CD4-positive, alpha-beta T cell treated with Interleukin-15 for 4 hours (primary cell): ENCODE measurements around the gene IQCF6.
"Not testable (repeated sequence)": the region's sequence is repeated elsewhere in the genome, so short reads cannot be mapped to it uniquely, and the experiment has no call there.

Experiments used
- DNase-seq: peaks from one replicate; pipeline ENCODE4 v3.0.0-alpha.2; 2020; ENCODE audit warnings: low spot score

The IQCF6 gene

GRCh38 chr3:51779137-51779536 lies at the start of gene IQCF6:
TSS of gene IQCF6 (minus strand) at chr3:51779237. CDS start at chr3:51779224, 13 bp downstream.
- DNase-seq = no peak

- no peak for DNase-seq
These were observed 49.3 kb upstream of the IQCF6 start for GRCh38 chr3:51828297-51828696.

- DNase-seq = no peak
These were observed 40.8 kb upstream of the IQCF6 start for GRCh38 chr3:51819709-51820406.

DNA sequence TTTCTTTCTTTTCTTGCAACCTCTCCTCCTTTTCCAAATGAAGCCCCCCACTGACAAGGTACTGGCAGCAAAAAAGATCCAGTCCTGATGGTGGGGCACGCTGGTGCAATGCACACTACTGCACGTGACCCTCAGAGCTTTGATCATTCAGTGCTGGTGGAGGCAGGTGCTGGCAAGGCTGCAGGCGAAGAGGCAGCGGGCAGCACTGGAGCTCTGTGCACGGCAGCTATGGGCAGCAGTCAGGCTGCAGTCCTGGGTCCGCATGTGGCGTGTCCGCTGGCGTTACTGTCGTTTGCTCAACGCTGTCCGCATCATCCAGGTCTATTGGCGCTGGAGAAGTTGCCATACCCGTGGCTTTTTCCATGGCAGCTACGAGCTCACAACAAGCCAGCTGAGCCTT lies 40.1 kb upstream of the IQCF6 start:
- no peak for DNase-seq

- DNase-seq = no peak
These were observed 38.3 kb upstream of the IQCF6 start for GRCh38 chr3:51817375-51817774.

DNA sequence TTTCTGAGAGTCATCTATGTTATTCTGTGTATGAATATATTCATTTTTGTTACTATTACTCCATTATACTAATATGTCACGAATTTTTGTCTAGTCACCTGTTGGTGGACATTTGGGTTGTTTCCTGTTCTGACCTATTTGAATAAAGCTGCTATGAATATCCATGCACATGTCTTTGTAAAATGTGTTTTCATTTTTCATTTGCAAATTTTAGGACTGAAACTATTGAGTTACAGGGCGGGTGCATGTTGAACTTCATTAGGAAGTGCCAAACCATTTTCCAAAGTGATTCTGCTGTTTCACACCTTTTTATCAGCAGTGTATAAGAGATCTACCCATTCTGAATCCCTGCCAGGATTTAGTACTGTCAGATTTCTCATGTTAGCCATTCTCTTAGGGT lies 37.7 kb upstream of the IQCF6 start:
- DNase-seq = no peak

DNA sequence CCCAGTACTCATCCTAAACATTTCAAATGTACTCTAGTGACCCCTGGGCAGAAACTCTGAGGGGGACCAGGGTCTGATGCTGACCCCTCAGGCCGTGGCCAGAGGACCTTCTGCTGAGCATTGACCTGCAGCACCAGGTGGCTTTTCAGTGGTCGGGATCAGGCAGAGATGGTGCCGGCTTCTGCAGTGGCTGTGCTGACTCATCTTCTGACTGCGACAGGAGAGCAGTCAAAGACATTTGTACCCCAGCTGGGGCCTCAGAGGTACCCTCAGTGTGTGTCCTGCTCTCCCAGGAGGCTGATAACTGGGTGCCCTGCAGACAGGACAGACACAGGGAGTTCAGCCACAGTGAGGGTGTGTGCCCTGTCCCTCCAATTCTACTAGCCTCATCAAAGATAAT lies 36.6 kb upstream of the IQCF6 start:
- DNase-seq = no peak

- DNase-seq = no peak
These were observed 35.0 kb upstream of the IQCF6 start for GRCh38 chr3:51814034-51814433.

DNA sequence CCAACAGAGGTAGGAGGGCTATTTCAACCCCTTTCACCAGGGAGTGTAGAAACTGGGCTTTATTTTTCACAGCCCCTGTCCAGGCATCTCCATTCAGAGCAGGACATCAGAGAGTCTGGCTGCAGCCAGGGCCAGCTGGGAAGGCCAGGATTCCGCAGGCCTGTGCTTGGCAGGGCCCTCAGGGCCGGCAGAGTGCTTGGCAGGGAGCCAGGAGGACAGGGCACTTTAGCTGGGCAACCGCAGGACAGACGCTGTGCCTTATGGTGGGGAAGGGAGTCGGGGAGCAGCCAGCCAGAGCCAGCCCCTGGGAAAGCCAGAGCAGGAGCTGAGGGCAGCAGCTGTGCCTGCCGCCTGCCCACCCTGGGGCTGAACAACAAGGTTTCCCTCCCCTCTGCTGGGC lies 34.5 kb upstream of the IQCF6 start:
- DNase-seq = no peak

DNA sequence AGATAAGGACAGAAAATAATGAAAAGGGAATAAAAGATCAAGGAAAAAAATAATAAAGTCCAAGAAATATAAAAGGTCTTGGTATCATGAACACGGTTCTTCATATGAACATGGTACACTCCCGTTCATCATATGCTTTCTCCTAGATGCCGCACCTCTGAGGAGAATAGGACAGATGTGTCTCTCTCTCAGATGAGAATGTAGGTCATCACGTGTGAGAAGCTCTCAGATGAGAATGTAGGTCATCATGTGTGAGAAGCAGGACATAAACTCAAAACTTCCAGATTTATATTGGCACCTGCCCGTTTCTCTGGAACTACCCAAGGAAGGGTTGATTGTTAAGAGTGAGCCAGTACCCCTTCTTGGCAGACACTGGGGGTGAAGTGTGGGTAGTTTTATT lies 29.9 kb upstream of the IQCF6 start:
- no peak for DNase-seq

- DNase-seq = no peak
These were observed 23.2 kb upstream of the IQCF6 start for GRCh38 chr3:51802106-51802703.

- no peak for DNase-seq
These were observed 21.7 kb upstream of the IQCF6 start for GRCh38 chr3:51800750-51801125.

GRCh38 chr3:51799879-51800749 lies 21.1 kb upstream of the IQCF6 start:
- DNase-seq = peak; percentile 65

GRCh38 chr3:51798411-51798963 lies 19.4 kb upstream of the IQCF6 start:
- DNase-seq = no peak

GRCh38 chr3:51796854-51797253 lies 17.8 kb upstream of the IQCF6 start:
- no peak for DNase-seq

DNA sequence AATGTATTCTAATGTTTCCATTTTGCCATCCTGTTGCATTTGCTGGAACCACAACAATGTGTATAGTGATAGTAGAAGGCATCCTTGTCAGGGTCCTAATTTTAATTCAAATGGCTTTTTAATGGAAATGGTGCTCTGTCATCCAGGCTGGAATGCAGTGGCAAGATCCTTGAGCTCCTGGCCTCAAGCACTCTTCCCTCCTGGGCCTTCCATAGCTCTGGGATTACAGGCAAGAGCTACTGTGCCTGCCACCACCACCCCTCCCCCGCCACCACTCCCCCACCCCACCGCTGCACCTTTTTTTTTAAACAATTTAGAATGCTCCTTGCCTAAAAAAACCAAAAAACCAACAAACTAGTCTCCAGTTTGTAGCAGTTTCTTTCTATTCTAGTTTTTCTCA lies 15.2 kb upstream of the IQCF6 start:
- no peak for DNase-seq

DNA sequence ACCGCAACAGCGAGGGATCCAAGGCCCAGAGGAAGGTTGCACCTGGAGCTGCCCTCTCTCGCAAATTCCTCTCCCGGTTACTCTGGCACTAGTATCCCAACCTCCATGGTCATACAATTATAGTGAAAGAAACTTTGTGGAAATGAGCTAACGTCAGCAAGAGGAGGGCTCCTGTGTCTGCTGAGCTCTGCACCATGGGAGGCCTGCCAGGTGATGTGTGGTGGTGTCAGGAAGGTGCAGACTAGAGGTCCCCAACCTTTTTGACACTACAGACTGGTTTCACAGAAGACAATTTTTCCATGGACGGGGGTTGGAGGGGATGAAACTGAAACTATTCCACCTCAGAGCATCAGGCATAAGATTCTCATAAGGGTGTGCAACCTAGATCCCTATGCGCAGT lies 13.2 kb upstream of the IQCF6 start:
- DNase-seq = no peak

GRCh38 chr3:51789437-51789836 lies 10.4 kb upstream of the IQCF6 start:
- DNase-seq = no peak

- not testable (repeated sequence) for DNase-seq
These were observed 8.5 kb upstream of the IQCF6 start for GRCh38 chr3:51787576-51787975.

- DNase-seq = no peak
These were observed 7.2 kb upstream of the IQCF6 start for GRCh38 chr3:51786267-51786666.

DNA sequence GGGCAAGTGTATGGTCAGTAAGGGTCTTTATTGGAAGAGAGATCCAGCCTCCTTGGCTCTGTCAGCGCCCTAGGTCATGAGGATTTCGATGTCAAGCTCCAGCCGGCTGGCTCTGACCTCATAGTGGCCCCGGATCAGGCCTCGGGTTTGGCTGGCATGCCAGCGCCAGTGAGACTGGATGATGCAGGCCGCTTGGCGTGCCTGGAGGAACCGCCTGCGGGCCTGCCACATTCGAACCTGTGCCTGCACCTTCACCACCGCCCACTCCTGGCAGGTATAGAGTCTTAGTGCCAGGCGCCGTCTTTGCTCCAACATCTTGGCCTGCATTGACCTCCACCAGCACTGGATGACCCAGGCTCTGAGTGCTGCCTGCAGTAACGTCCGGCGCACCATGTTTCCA lies 483 bp downstream of the IQCF6 start:
- DNase-seq = no peak

- DNase-seq = no peak
These were observed 1.1 kb downstream of the IQCF6 start for GRCh38 chr3:51777985-51778384.

GRCh38 chr3:51773529-51774056 lies 5.4 kb downstream of the IQCF6 start:
- DNase-seq = no peak
